Omental fat pad (tissue), 4 donors: ENCODE results near the gene MUS81. TPM values are rescaled to one million over a fixed set of nuclear protein-coding genes. Genes with fewer than 3 reads are reported as not detected.
"Not testable (repeated sequence)": the region's sequence is repeated elsewhere in the genome, so short reads cannot be mapped to it uniquely, and the experiment has no call there.

Experiments
- ATAC-seq: fragments of 150-250 bp; one replicate; pipeline ENCODE4 v1.9.1; 2016; ENCODE audit warnings: mild to moderate bottlenecking, moderate library complexity; ENCODE audit not compliant: low FRiP score
- DNase-seq: peaks from one replicate; pipeline ENCODE4 v3.0.0-alpha.2; 2019; ENCODE audit warnings: low spot score
- total RNA-seq, 4 donors: library from RNA; depleted of rRNA; stranded (reverse); fragments of >200 nt; gene quantifications; one replicate each; pipeline ENCODE4 v1.1.0, GENCODE V29; 2016
- TF ChIP-seq, protein P1 (sequence below), 3 donors: fragments of 450-650 bp; IDR thresholded peaks; one replicate each; pipeline ENCODE4 v1.5.1; 2016 to 2017; ENCODE audit warnings: antibody characterized with exemption in 3 of 3, mild to moderate bottlenecking in 3 of 3, moderate library complexity in 2 of 3

MUS81 gene
- total RNA-seq, 4 donors from 2014 or later: 25.9 to 60.8 (median 28.8) TPM

GRCh38 chr11:65833297-65834030 is 26.8 kb upstream of the MUS81 start, which contains the start of gene SNX32:
Gene SNX32 (plus strand): TSS chr11:65833963. CDS start chr11:65834066, 103 bp downstream.
- peak; percentile 89 for DNase-seq
- TF ChIP-seq, protein P1, sequence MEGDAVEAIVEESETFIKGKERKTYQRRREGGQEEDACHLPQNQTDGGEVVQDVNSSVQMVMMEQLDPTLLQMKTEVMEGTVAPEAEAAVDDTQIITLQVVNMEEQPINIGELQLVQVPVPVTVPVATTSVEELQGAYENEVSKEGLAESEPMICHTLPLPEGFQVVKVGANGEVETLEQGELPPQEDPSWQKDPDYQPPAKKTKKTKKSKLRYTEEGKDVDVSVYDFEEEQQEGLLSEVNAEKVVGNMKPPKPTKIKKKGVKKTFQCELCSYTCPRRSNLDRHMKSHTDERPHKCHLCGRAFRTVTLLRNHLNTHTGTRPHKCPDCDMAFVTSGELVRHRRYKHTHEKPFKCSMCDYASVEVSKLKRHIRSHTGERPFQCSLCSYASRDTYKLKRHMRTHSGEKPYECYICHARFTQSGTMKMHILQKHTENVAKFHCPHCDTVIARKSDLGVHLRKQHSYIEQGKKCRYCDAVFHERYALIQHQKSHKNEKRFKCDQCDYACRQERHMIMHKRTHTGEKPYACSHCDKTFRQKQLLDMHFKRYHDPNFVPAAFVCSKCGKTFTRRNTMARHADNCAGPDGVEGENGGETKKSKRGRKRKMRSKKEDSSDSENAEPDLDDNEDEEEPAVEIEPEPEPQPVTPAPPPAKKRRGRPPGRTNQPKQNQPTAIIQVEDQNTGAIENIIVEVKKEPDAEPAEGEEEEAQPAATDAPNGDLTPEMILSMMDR (IDR thresholded peaks at IDR 0.05): no peak
- peak; percentile 100 for ATAC-seq

DNA sequence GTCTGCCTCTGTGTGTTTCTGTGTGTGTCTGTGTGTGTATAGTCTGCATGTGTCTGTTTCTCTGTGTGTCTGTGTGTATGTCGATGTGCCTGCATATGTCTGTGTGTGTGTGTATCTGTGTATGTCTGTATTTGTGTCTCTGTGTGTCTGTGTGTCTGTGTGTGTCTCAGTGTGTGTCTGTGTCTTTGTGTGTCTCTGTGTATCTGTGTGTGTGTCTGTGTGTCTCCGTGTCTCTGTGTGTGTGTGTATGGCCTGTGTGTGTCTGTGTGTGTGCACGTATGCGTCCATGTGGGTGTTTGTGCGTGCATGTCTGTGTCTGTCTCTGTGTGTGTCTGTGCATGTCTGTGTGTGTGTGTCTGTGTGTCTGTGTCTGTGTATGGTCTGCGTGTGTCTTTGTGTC is 26.0 kb upstream of the MUS81 start:
- DNase-seq (no peak), ATAC-seq (no peak)
- TF ChIP-seq, protein P1 (IDR thresholded peaks at IDR 0.05): no peak

DNA sequence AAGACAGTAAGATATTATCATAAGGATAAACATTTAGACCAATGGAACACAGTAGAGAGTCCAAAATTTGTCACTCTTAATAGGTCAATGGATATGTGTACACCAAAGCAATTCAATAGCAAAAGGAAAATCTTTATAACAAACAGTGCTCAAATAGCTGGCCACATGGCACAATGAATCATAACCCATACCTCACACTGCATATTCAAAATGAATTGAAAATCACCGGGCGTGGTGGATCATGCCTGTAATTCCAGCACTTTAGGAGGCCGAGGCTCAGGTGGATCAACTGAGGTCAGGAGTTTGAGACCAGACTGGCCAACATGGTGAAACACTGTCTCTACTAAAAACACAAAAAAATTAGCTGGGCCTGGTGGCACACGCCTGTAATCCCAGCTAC is 18.1 kb upstream of the MUS81 start:
- DNase-seq (no peak), ATAC-seq (no peak)
- TF ChIP-seq, protein P1 (IDR thresholded peaks at IDR 0.05): no peak

GRCh38 chr11:65843811-65844210 is 16.4 kb upstream of the MUS81 start:
- DNase-seq: no peak
- TF ChIP-seq, protein P1 (IDR thresholded peaks at IDR 0.05): no peak
- ATAC-seq: no peak

GRCh38 chr11:65844231-65844872 is 15.9 kb upstream of the MUS81 start:
- no peak for ATAC-seq
- no peak for DNase-seq
- TF ChIP-seq, protein P1 (IDR thresholded peaks at IDR 0.05): no peak

- ATAC-seq (no peak), DNase-seq (no peak)
- TF ChIP-seq, protein P1 (IDR thresholded peaks at IDR 0.05): no peak
Observed at GRCh38 chr11:65847746-65848145, 12.5 kb upstream of the MUS81 start.

- not testable (repeated sequence) for DNase-seq, ATAC-seq
Observed at GRCh38 chr11:65848693-65849092, 11.5 kb upstream of the MUS81 start.
